Eye (tissue), 1 donor: Measurements from ENCODE around the gene S1PR1.

Source experiments
- DNase-seq: peaks from one replicate; pipeline ENCODE4 v3.0.0-alpha.2; 2015

Gene S1PR1

GRCh38 chr1:101250222-101250621 is 13.4 kb downstream of the S1PR1 start:
- DNase-seq = no peak

- DNase-seq = peak; percentile 45
Measured at GRCh38 chr1:101250656-101251272, 13.9 kb downstream of the S1PR1 start.

DNA sequence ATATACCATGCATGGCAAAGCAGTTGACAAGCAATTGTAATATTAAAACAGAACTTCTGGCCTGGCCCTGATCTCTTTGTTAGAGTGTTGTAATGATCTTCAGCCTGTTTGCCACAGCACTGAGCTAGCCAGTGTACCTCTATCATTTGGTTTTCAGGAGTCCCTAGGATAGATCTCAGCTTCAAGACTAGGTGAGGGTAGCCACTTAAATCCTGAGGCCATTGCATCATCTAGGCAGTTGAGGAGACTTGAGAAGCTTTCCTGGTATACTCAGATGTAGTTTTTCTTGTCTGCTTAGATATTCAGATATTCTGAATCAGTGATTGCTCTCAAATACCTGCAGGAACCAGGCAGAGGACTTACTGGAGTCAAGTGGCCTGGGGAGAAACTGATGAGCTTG is 14.7 kb downstream of the S1PR1 start:
- no peak for DNase-seq

- peak; percentile 64 for DNase-seq
Measured at GRCh38 chr1:101253976-101254674, 17.3 kb downstream of the S1PR1 start.

DNA sequence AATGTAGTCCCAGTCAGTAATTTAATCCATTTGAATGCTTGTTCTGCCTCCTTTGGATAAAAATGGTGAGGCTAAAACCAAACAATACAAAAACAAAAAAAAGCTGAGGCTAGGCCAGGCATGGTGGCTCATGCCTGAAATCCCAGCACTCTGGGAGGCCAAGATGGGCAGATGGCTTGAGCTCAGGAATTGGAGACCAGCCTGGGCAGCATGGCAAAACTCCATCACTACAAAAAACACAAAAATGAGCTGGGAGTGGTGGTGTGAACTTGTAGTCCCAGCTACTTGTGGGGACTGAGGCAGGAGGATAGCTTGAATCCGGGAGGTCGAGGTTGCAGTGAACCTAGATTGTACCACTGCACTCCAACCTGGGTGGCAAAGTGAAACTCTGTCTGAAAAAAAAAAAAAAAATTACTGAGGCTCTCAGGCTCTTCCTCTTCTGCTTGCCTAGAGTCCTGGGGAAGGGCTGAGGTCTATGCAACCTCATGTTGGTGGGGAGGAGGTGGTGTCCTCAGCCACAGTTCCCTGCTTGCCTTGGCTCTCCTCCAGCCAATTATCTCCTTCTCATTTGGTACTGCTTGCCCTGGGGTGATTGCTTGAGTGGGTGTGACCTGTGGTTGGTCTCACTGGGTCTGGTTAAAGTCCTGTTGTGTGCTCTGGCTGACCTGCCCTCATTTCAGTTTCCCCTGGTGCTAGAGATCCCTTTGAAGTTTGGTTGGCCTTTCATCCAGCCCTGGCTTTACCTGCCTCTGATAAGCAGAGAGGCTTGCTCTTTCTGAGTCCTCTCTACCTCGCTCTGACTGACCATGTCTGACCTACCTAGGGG is 20.9 kb downstream of the S1PR1 start:
- no peak for DNase-seq

GRCh38 chr1:101259744-101260148 is 22.9 kb downstream of the S1PR1 start:
- no peak for DNase-seq

GRCh38 chr1:101260556-101261350 is 23.9 kb downstream of the S1PR1 start:
- DNase-seq = no peak

- DNase-seq = no peak
Measured at GRCh38 chr1:101261623-101262022, 24.8 kb downstream of the S1PR1 start.

- no peak for DNase-seq
Measured at GRCh38 chr1:101262060-101262459, 25.2 kb downstream of the S1PR1 start.

- peak; percentile 46 for DNase-seq
Measured at GRCh38 chr1:101262630-101263348, 26.0 kb downstream of the S1PR1 start.

GRCh38 chr1:101264697-101265096 is 27.9 kb downstream of the S1PR1 start:
- DNase-seq = no peak

DNA sequence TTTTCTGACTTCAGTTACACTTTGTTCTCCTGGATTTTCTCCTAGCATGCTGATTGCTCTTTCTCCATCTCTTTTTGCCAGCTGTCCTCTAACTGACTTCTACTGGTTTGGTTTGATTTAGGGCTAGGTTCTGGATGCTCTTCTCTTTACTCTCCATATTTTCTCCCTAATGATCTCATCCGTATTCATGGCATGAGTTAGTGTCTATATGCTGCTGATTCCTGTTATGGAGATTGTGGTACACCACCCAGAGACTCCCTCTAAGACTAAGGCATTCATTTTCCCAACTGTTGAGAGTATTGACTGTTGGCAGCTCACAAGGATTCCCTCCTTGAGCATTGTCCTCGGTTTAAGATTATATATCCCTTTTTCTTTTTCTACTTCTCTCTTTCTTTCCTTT is 28.9 kb downstream of the S1PR1 start:
- no peak for DNase-seq

- no peak for DNase-seq
Measured at GRCh38 chr1:101267082-101267481, 30.3 kb downstream of the S1PR1 start.

GRCh38 chr1:101268893-101269292 is 32.1 kb downstream of the S1PR1 start:
- no peak for DNase-seq

GRCh38 chr1:101275672-101276071 is 38.9 kb downstream of the S1PR1 start:
- no peak for DNase-seq

DNA sequence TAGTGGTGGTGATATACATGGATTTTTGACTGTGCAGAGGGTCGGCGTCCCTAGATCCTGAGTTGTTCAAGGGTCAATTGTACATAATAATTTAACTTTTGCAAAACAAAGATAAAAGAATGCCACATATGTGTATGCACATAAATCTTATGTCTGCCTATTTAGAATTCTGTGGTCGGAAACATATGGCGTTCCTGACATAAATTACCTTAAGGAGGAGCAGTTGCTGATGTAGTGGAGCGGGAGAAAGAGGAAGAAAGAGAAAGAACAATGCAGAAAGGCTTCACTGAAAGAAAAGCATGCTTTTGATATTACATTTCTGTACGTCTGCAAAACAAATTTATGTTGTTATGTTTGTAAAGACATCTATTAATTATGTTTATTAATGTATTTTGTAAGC is 40.0 kb downstream of the S1PR1 start:
- DNase-seq = no peak

DNA sequence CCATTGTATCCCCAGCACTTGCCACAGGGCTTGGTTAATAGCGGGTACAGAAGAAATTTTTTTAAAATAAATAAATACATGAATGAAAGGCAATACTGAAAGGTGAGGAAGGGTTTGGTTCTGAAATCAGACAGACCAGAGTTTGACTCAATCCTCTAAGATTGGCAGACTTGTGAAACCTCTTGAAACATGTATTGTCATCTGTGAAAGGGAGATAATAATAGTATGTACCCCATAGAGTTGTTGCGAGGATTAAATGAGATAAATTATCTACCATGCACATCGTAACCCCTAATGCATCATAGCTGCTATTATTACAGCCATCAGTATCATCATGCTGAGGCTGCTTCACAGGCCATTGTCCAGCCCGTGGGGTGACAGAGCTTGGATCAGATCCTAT is 41.4 kb downstream of the S1PR1 start:
- DNase-seq = no peak

GRCh38 chr1:101278845-101279244 is 42.0 kb downstream of the S1PR1 start:
- no peak for DNase-seq

DNA sequence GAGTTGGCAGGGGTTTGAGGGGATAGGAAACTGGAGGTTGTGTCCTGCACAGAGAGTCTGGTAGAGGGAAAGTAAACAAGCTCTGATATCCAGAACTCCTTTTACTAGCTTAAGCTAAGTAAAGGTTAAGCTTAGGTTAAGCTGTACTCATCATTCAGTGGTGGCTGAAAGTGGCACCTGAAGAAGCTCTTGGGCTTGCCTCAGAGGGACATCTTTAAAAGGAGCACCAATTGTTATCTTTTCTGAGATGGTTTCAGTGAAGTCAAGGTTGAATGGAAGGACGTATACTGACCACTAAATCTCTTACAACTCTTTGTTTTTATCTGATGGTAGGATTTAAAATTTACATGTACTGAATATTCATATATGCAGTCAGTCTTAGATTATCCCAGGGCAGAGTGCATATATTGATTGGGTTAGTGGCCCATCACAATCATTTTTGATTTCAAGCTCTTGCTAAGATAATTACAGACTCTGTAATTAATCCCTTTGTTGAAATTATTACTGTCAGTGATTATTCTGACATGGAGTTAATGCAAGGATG is 43.3 kb downstream of the S1PR1 start:
- no peak for DNase-seq

- no peak for DNase-seq
Measured at GRCh38 chr1:101280942-101281654, 44.3 kb downstream of the S1PR1 start.

DNA sequence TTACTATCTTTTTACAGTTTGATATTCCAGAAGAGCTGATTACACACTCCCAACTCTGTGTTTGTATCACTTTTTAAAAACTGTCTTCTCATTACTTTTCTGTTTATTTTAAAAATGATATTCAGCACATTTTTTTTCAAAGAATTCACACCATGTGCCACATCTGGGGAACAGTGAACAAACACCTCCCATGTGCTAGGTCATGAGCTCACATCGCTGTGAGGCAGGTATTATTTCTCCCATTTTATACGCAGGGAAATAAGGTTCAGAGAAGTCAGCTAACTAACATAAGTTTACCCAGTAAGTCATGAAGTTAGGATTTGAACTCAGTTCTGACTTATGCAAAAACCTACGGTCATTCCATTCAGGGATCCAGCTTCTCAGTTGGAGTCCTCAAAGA is 44.9 kb downstream of the S1PR1 start:
- DNase-seq = no peak
